ENCODE data around the gene OR10H3.

GRCh38 chr19:15732388-15732787 lies 5.4 kb upstream of the OR10H3 start:
- TF ChIP-seq CTCF (IDR thresholded peaks at IDR 0.05): no peak
- no peak for TF ChIP-seq POLR2AphosphoS5 (IDR thresholded peaks at IDR 0.05)
